Measurements from ENCODE around the gene SEZ6L. TPM values are rescaled to one million over a fixed set of nuclear protein-coding genes. Genes with fewer than 3 reads are reported as not detected.

SEZ6L gene
- total and polyA plus RNA-seq, 8 donors, result 0.08 to 0.82 (median 0.58) TPM

DNA sequence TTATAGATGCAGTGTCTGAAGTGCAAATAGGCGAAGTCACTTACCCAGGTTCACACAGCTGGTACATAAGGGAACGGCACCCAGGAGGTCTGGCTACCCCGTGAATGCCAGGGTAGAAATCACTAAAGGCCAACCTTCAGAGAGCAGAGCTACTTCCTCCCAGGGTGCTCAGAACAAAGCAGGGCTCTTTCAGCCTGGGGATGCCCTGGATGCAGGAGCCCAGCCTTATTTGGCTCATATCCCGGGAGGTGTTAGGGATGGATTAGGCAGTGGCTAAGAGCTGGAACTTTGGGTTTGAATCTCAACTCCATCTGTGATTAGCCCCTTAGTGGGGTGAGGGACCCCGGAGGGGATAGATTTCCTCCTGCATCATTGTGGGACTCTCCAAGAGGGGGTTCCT lies 226.7 kb downstream of the SEZ6L start:
- Histone ChIP-seq H3K9me3 (no peaks in the 10 kb centered on the region), H3K4me3 (no peak overlapping the region), H3K4me1 (no peaks in the 10 kb centered on the region), H3K36me3 (no peaks in the 10 kb centered on the region), H3K27me3 (peaks cover 0 to 23% of the 10 kb centered on the region in 2 donors), H3K27ac (no peak overlapping the region)
- ATAC-seq (no peak), DNase-seq (no peak)
- intact Hi-C loops (cut with DNase I), result loop anchor here in 1 of 2 donors (10.0 kb wide), 1 partner anchor 69 kb away; no protein-coding TSS in a partner anchor
- TF ChIP-seq, protein P1, sequence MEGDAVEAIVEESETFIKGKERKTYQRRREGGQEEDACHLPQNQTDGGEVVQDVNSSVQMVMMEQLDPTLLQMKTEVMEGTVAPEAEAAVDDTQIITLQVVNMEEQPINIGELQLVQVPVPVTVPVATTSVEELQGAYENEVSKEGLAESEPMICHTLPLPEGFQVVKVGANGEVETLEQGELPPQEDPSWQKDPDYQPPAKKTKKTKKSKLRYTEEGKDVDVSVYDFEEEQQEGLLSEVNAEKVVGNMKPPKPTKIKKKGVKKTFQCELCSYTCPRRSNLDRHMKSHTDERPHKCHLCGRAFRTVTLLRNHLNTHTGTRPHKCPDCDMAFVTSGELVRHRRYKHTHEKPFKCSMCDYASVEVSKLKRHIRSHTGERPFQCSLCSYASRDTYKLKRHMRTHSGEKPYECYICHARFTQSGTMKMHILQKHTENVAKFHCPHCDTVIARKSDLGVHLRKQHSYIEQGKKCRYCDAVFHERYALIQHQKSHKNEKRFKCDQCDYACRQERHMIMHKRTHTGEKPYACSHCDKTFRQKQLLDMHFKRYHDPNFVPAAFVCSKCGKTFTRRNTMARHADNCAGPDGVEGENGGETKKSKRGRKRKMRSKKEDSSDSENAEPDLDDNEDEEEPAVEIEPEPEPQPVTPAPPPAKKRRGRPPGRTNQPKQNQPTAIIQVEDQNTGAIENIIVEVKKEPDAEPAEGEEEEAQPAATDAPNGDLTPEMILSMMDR (IDR thresholded peaks at IDR 0.05), result no peak

DNA sequence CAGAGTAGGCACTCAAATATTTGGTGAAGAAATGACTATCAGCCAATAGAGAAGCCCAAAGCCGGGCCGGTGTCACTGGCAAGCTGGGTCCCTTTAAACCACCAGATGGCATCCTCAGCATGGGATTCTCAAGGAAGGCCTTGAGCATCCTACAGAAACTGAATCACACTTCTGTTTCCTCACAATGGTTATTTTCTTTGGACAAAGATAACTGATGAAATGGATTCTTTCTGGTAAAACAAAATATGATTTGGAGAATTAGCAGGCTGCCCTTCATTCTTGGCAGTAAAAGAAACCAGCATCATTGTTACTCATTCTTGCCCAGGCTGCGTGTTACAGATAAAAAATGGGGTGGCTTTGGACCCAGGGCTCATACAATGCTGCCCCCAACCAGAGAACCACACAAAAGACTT lies 229.5 kb downstream of the SEZ6L start:
- intact Hi-C loops (cut with DNase I), result loop anchor here in 1 of 2 donors (10.0 kb wide), 1 partner anchor 66 kb away; no protein-coding TSS in a partner anchor
- ATAC-seq, result peak; percentile 90

DNA sequence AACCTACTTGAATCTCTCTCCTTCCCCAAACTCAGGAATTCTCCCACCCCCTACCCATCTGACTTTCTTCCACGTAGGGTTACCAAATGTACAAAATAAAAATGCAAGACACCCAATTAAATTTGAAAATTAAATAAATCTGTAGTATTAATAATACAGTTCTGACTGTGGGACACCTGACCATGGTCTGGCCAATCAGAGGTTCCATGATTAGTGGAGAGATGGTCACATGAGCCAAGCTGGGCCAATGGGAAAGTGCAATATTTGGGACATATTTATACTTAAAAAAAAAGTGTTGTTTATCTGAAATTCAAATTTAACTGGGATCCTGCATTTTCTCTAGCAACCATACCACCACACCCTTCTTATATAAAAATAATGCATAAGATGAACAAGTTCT lies 230.0 kb downstream of the SEZ6L start:
- H3K27me3 ChIP-seq, result peaks cover 0 to 16% of the 10 kb centered on the region in 2 donors
- H3K4me1 ChIP-seq, result no peaks in the 10 kb centered on the region
- H3K4me3 ChIP-seq, result no peak overlapping the region
- H3K36me3 ChIP-seq, result no peaks in the 10 kb centered on the region
- H3K9me3 ChIP-seq, result no peaks in the 10 kb centered on the region
- H3K27ac ChIP-seq, result no peak overlapping the region
- DNase-seq (no peak), ATAC-seq (no peak)
- TF ChIP-seq, protein P1 (IDR thresholded peaks at IDR 0.05), result no peak
- intact Hi-C loops (cut with DNase I), result loop anchor here in 1 of 2 donors (10.0 kb wide), 1 partner anchor 66 kb away; no protein-coding TSS in a partner anchor

More for the DNA sequence above, 229.5 kb downstream of the SEZ6L start:
- H3K36me3 ChIP-seq, result no peaks in the 10 kb centered on the region
- H3K4me3 ChIP-seq, result no peak overlapping the region
- no peak overlapping the region for H3K27ac ChIP-seq
- H3K9me3 ChIP-seq, result no peaks in the 10 kb centered on the region
- DNase-seq, result peak; percentile 3 to 77 (median 40)
- TF ChIP-seq, protein P1 (IDR thresholded peaks at IDR 0.05), result peak; percentile 57 to 70
- no peaks in the 10 kb centered on the region for H3K4me1 ChIP-seq
- peaks cover 0 to 21% of the 10 kb centered on the region in 2 donors for H3K27me3 ChIP-seq

DNA sequence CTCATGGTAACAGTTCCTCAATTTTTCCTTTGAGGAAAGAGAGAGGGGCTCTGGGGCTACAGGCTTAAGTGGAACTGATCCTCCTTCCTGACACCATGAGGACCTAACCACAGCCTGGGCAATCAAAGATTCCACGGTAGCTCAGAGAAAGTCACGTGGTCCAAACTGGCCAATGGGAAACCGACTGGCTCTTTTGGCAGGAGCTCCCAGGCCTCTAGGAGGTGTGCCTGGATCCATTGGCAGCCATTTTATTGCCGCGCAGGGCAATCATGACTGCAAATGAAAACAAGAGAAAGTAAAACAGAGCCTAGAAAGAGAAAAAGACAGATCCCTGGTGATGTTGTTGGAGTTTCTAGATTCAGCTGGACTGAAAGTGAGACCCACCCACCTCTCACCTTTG lies 232.5 kb downstream of the SEZ6L start:
- H3K27ac ChIP-seq, result no peak overlapping the region
- intact Hi-C loops (cut with DNase I), result no loop called here
- DNase-seq (no peak), ATAC-seq (no peak)
- H3K4me3 ChIP-seq, result no peak overlapping the region
- peaks cover 0 to 10% of the 10 kb centered on the region in 2 donors for H3K4me1 ChIP-seq
- H3K36me3 ChIP-seq, result no peaks in the 10 kb centered on the region
- no peaks in the 10 kb centered on the region for H3K9me3 ChIP-seq
- peaks cover 0 to 24% of the 10 kb centered on the region in 2 donors for H3K27me3 ChIP-seq
- TF ChIP-seq, protein P1 (IDR thresholded peaks at IDR 0.05), result no peak

DNA sequence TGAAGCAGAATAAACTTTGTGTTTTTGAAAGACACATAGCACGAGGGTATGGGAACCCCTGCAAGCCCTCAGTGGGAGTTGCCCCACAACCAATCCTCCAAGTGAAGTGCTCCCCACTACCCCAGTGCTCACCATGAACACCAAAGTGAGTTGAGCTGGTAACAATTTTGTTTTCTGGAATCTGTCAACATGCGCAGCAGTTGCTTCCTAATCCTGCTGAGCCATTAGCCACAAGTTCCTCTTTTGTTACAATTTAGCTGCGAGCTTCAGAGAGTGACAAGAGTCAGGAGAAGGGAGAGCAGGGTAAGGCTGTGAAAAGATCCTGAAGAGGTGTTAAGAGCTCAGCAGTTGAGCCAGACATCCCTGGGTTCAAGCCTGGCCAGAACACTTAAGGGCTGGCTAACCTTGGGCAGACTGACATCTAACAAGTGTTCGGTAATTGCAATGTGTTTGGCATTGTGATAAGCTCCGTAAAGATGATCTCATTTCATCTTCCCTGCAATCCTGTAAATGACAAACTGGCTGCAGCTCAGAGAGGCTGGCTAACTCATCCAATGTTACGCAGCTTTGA lies 235.7 kb downstream of the SEZ6L start:
- intact Hi-C loops (cut with DNase I), result no loop called here
- peaks cover 0 to 10% of the 10 kb centered on the region in 2 donors for H3K4me1 ChIP-seq
- no peak overlapping the region for H3K4me3 ChIP-seq
- H3K27ac ChIP-seq, result no peak overlapping the region
- ATAC-seq (peak; percentile 36), DNase-seq (no peak)
- peaks cover 0 to 24% of the 10 kb centered on the region in 2 donors for H3K27me3 ChIP-seq
- TF ChIP-seq, protein P1 (IDR thresholded peaks at IDR 0.05), result no peak
- H3K36me3 ChIP-seq, result no peaks in the 10 kb centered on the region
- no peaks in the 10 kb centered on the region for H3K9me3 ChIP-seq
